OCI-LY7 (cell line): ENCODE results near the gene STAT5B. TPM values are rescaled to one million over a fixed set of nuclear protein-coding genes. Genes with fewer than 3 reads are reported as not detected.

Experiments
- BruUV-seq: library from RNA; stranded (reverse); fragments of 400-500 nt; replicated peaks from 2 replicates; lab custom pipeline; 2021; lab: Mats Ljungman, UMichigan
- CTCF ChIA-PET: fragments of 300-600 bp; sonication (Branson Sonifier 250); formaldehyde crosslinking; loops from one replicate; lab custom pipeline; 2022; ENCODE audit warnings: antibody characterized with exemption; ENCODE audit not compliant: unreplicated experiment; lab: Charles Lee
- POLR2A ChIA-PET: fragments of 300-600 bp; sonication (Branson Sonifier 250); formaldehyde crosslinking; loops from one replicate; lab custom pipeline; 2022; ENCODE audit warnings: antibody characterized with exemption; lab: Charles Lee
- DNase-seq: peaks from one replicate; pipeline ENCODE4 v3.0.0-alpha.2; 2015; ENCODE audit warnings: low spot score
- H2AFZ ChIP-seq: fragments of 200-600 bp; sonication (generic), shearing (Covaris generic); 2 replicates; pipeline ENCODE4 v1.6.1; 2014; ENCODE audit warnings: mild to moderate bottlenecking, antibody characterized with exemption, low read length, moderate library complexity
- H3K27ac ChIP-seq: fragments of 200-600 bp; sonication (generic); 2 replicates; pipeline ENCODE4 v1.5.1; 2014; ENCODE audit warnings: mixed run types, low read depth, mild to moderate bottlenecking, moderate library complexity, low read length, inconsistent platforms; ENCODE audit not compliant: poor library complexity, severe bottlenecking
- H3K36me3 ChIP-seq: fragments of 200-600 bp; sonication (generic); 2 replicates; pipeline ENCODE4 v1.6.1; 2014; ENCODE audit warnings: mild to moderate bottlenecking, antibody characterized with exemption, low read length, moderate library complexity, mixed read lengths; ENCODE audit not compliant: insufficient read depth
- H3K4me1 ChIP-seq: fragments of 200-600 bp; sonication (generic); 2 replicates; pipeline ENCODE4 v1.5.1; 2014; ENCODE audit warnings: mild to moderate bottlenecking, low read length; ENCODE audit not compliant: insufficient read depth, poor library complexity, severe bottlenecking
- H3K4me2 ChIP-seq: fragments of 200-600 bp; sonication (generic); 2 replicates; pipeline ENCODE4 v1.6.1; 2014; ENCODE audit warnings: mild to moderate bottlenecking, low read length
- H3K4me3 ChIP-seq: fragments of 200-600 bp; sonication (generic); 2 replicates; pipeline ENCODE4 v1.5.1; 2014; ENCODE audit warnings: mild to moderate bottlenecking, low read depth, low read length; ENCODE audit not compliant: poor library complexity, severe bottlenecking
- H3K79me2 ChIP-seq: fragments of 200-600 bp; sonication (generic); 2 replicates; pipeline ENCODE4 v1.6.1; 2016; ENCODE audit warnings: low read depth, mild to moderate bottlenecking, low read length, moderate library complexity, mixed read lengths; ENCODE audit not compliant: insufficient read depth
- H3K9me2 ChIP-seq: fragments of 200-600 bp; sonication (generic); 2 replicates; pipeline ENCODE4 v1.6.1; 2016; ENCODE audit warnings: mild to moderate bottlenecking, low read length, mixed read lengths; ENCODE audit not compliant: insufficient read depth
- H3K9me3 ChIP-seq: fragments of 200-600 bp; sonication (generic); 2 replicates; pipeline ENCODE4 v1.6.1; 2014; ENCODE audit warnings: mild to moderate bottlenecking, mixed run types, low read length, mixed read lengths
- H4K20me1 ChIP-seq: fragments of 200-600 bp; sonication (generic); 2 replicates; pipeline ENCODE4 v1.6.1; 2014; ENCODE audit warnings: mild to moderate bottlenecking, antibody characterized with exemption, low read length, moderate library complexity, mixed read lengths; ENCODE audit not compliant: insufficient read depth
- EZH2phosphoT487 ChIP-seq: fragments of 200-600 bp; sonication (generic); IDR thresholded peaks from 2 replicates; pipeline ENCODE4 v1.6.1; 2018; ENCODE audit warnings: low read depth, borderline replicate concordance, mild to moderate bottlenecking, mixed run types, antibody characterized with exemption, low read length, moderate library complexity, mixed read lengths
- intact Hi-C: fragments of 100-400 bp; cut with micrococcal nuclease; formaldehyde crosslinking; loops from one replicate; pipeline ENCODE4 v1.10.0; 2022; ENCODE audit not compliant: unreplicated experiment
- total RNA-seq, 2 experiments: library from RNA; depleted of rRNA in 1 of 2; stranded (reverse); fragments of >200 nt in 1 of 2; shearing (Covaris generic) in 1 of 2; gene quantifications; 2 replicates each; pipeline ENCODE4 v1.2.3, GENCODE V29; 2014 to 2022
- TF ChIP-seq, protein P1 (sequence below): fragments of 200-600 bp; sonication (generic); conservative IDR thresholded peaks from 2 replicates; pipeline ENCODE4 v1.5.1; 2014; ENCODE audit warnings: mild to moderate bottlenecking, antibody characterized with exemption, low read length, moderate library complexity, mixed read lengths

STAT5B gene
- total RNA-seq, 2 experiments from 2014 or later, result 33.3 to 46.7 TPM

- Histone ChIP-seq H3K27ac (no peak overlapping the region), H3K36me3 (no peaks in the 10 kb centered on the region), H3K79me2 (no peaks in the 10 kb centered on the region), H3K9me3 (no peaks in the 10 kb centered on the region), H2AFZ (no peak overlapping the region), H3K9me2 (no peaks in the 10 kb centered on the region), H3K4me2 (no peak overlapping the region), H3K4me1 (peaks cover 14% of the 10 kb centered on the region), H4K20me1 (no peaks in the 10 kb centered on the region), H3K4me3 (no peak overlapping the region)
- TF ChIP-seq EZH2phosphoT487, result no peak
- TF ChIP-seq, protein P1, sequence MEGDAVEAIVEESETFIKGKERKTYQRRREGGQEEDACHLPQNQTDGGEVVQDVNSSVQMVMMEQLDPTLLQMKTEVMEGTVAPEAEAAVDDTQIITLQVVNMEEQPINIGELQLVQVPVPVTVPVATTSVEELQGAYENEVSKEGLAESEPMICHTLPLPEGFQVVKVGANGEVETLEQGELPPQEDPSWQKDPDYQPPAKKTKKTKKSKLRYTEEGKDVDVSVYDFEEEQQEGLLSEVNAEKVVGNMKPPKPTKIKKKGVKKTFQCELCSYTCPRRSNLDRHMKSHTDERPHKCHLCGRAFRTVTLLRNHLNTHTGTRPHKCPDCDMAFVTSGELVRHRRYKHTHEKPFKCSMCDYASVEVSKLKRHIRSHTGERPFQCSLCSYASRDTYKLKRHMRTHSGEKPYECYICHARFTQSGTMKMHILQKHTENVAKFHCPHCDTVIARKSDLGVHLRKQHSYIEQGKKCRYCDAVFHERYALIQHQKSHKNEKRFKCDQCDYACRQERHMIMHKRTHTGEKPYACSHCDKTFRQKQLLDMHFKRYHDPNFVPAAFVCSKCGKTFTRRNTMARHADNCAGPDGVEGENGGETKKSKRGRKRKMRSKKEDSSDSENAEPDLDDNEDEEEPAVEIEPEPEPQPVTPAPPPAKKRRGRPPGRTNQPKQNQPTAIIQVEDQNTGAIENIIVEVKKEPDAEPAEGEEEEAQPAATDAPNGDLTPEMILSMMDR, result no peak
- intact Hi-C loops, result no loop called here
- ChIA-PET POLR2A (interaction anchor here (0.6 kb wide), 1 partner anchor 262 kb away, joined by 4 read pairs; no protein-coding TSS in a partner anchor), CTCF (no interaction called here)
- DNase-seq, result no peak
- BruUV-seq, result no TSS peak
These were observed 10.4 kb upstream of the STAT5B start for GRCh38 chr17:42286411-42287221.

- Histone ChIP-seq H3K9me3 (no peaks in the 10 kb centered on the region), H3K4me3 (no peak overlapping the region), H3K9me2 (no peaks in the 10 kb centered on the region), H2AFZ (no peak overlapping the region), H4K20me1 (no peaks in the 10 kb centered on the region), H3K36me3 (no peaks in the 10 kb centered on the region), H3K4me2 (no peak overlapping the region), H3K79me2 (no peaks in the 10 kb centered on the region), H3K4me1 (peaks cover 14% of the 10 kb centered on the region), H3K27ac (no peak overlapping the region)
- TF ChIP-seq, protein P1, result no peak
- no peak for TF ChIP-seq EZH2phosphoT487
- no peak for DNase-seq
- intact Hi-C loops, result no loop called here
- no TSS peak for BruUV-seq
- ChIA-PET CTCF (no interaction called here), POLR2A (interaction anchor here (0.7 to 0.9 kb wide), 2 partner anchors 95 to 152 kb away, joined by 3 read pairs; no protein-coding TSS in a partner anchor)
These were observed 9.3 kb upstream of the STAT5B start for GRCh38 chr17:42285346-42286050.
